ENCODE data around the gene YY1. TPM values are rescaled to one million over a fixed set of nuclear protein-coding genes. Genes with fewer than 3 reads are reported as not detected.

Gene YY1
- total RNA-seq, 1 donor from 2014 or later: 89.0 TPM

DNA sequence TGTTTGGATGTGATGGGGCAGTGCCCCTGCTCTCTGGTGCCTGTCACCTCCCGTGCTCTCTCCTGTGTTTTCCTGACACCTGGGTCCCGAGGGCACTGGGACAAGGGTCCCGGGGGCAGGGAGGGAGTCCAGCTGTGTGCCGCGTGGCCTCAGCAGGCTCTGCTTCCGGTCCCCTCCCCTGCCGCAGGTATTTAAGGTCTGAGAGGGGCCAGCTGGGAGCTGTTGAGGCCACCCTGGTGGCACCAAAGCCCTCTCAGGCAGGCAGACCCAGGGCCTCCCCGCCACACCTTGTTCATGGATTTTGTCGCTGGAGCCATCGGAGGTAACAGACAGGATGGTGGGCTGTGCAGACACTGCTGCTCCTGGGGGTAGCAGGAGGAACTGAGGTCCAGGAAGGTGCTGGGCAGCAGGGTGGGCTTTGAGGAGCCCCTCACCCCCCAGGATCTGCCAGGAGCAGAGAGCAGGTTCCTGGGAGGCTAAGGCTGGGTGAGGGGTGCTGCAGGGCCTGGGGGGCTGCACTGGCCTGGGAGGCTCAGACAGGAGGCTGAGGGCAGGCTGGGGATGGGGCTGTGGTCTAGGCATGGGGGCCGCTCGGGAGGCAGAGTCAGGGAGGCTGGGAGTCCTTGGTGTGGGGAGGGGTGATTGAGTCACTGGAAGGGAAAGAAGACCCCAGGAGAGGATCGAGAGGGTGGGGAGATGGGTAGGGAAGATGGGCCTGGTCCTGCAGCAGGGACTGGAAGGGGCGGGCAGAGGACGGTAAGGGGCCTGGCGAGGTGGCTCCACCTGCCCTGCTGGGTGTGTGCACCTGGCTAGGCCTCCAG, 84.4 kb downstream of the YY1 start, which contains the start of gene SLC25A47:
SLC25A47 (plus strand) TSS at position 219 of the 821 bp plus-strand sequence; CDS start at position 295, 76 bp downstream.
- H3K27me3 Mint-ChIP-seq (ENCODE audit: low read depth): no peaks in the 10 kb centered on the region
- no peaks in the 10 kb centered on the region for H3K4me1 Mint-ChIP-seq
- TF ChIP-seq, protein P1, sequence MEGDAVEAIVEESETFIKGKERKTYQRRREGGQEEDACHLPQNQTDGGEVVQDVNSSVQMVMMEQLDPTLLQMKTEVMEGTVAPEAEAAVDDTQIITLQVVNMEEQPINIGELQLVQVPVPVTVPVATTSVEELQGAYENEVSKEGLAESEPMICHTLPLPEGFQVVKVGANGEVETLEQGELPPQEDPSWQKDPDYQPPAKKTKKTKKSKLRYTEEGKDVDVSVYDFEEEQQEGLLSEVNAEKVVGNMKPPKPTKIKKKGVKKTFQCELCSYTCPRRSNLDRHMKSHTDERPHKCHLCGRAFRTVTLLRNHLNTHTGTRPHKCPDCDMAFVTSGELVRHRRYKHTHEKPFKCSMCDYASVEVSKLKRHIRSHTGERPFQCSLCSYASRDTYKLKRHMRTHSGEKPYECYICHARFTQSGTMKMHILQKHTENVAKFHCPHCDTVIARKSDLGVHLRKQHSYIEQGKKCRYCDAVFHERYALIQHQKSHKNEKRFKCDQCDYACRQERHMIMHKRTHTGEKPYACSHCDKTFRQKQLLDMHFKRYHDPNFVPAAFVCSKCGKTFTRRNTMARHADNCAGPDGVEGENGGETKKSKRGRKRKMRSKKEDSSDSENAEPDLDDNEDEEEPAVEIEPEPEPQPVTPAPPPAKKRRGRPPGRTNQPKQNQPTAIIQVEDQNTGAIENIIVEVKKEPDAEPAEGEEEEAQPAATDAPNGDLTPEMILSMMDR (IDR thresholded peaks at IDR 0.05; ENCODE audit: unreplicated experiment): no peak
- H3K4me3 Mint-ChIP-seq: no peak within 1 kb of the TSS
- H3K9me3 Mint-ChIP-seq: no peaks in the 10 kb centered on the region
- peak within 1 kb of the TSS; percentile 71 for H3K27ac Mint-ChIP-seq
- DNase-seq (ENCODE audit: low spot score in 2 of 2, unreplicated experiment in 2 of 2): no peak
- H3K36me3 Mint-ChIP-seq: no peaks in the 10 kb centered on the region

DNA sequence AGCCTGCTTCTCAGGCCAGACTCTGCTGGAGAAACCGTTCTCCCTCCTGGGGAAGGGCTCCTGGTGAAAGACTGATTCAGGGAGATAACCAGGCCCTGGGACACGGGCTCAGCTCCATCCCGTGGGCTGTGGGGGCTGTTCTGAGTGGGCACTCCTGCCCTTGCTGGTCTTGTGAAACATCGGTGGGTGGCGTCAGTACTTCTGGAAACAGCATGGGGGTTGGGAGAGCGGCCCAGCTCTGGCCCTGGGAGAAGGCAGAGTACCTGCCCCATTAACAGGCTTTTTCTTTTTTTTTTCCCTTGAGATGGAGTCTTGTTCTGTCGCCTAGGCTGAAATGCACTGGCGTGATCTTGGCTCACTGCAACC, 85.0 kb downstream of the YY1 start:
- H3K4me1 Mint-ChIP-seq: no peaks in the 10 kb centered on the region
- H3K27me3 Mint-ChIP-seq (ENCODE audit: low read depth): no peaks in the 10 kb centered on the region
- H3K4me3 Mint-ChIP-seq: no peak overlapping the region
- no peaks in the 10 kb centered on the region for H3K9me3 Mint-ChIP-seq
- peak overlapping the region; percentile 71 for H3K27ac Mint-ChIP-seq
- no peaks in the 10 kb centered on the region for H3K36me3 Mint-ChIP-seq
- TF ChIP-seq, protein P1 (IDR thresholded peaks at IDR 0.05; ENCODE audit: unreplicated experiment): no peak
- no peak for DNase-seq (ENCODE audit: low spot score in 2 of 2, unreplicated experiment in 2 of 2)

GRCh38 chr14:100325231-100325632, 86.3 kb downstream of the YY1 start:
- Mint-ChIP-seq H3K36me3 (no peaks in the 10 kb centered on the region), H3K9me3 (no peaks in the 10 kb centered on the region), H3K4me3 (no peak overlapping the region), H3K4me1 (no peaks in the 10 kb centered on the region), H3K27ac (no peak overlapping the region), H3K27me3 (ENCODE audit: low read depth) (no peaks in the 10 kb centered on the region)
- DNase-seq (ENCODE audit: low spot score in 2 of 2, unreplicated experiment in 2 of 2): no peak
- TF ChIP-seq, protein P1 (IDR thresholded peaks at IDR 0.05; ENCODE audit: unreplicated experiment): no peak

- Mint-ChIP-seq H3K36me3 (no peaks in the 10 kb centered on the region), H3K27me3 (ENCODE audit: low read depth) (no peaks in the 10 kb centered on the region), H3K27ac (no peak overlapping the region), H3K4me3 (no peak overlapping the region), H3K9me3 (no peaks in the 10 kb centered on the region), H3K4me1 (no peaks in the 10 kb centered on the region)
- TF ChIP-seq, protein P1 (IDR thresholded peaks at IDR 0.05; ENCODE audit: unreplicated experiment): no peak
- DNase-seq (ENCODE audit: low spot score in 2 of 2, unreplicated experiment in 2 of 2): no peak
These were observed 87.0 kb downstream of the YY1 start for GRCh38 chr14:100325958-100326357.

GRCh38 chr14:100327128-100327527, 88.2 kb downstream of the YY1 start:
- no peaks in the 10 kb centered on the region for H3K9me3 Mint-ChIP-seq
- no peaks in the 10 kb centered on the region for H3K4me1 Mint-ChIP-seq
- TF ChIP-seq, protein P1 (IDR thresholded peaks at IDR 0.05; ENCODE audit: unreplicated experiment): no peak
- no peaks in the 10 kb centered on the region for H3K36me3 Mint-ChIP-seq
- no peak overlapping the region for H3K27ac Mint-ChIP-seq
- DNase-seq (ENCODE audit: low spot score in 2 of 2, unreplicated experiment in 2 of 2): no peak
- no peaks in the 10 kb centered on the region for H3K27me3 Mint-ChIP-seq (ENCODE audit: low read depth)
- H3K4me3 Mint-ChIP-seq: no peak overlapping the region

All from mesothelial cell of epicardium (in vitro differentiated cells).